ENCODE results near the gene OR10P1.
"Not testable (repeated sequence)": the region's sequence is repeated elsewhere in the genome, so short reads cannot be mapped to it uniquely, and the experiment has no call there.

OR10P1 gene

DNA sequence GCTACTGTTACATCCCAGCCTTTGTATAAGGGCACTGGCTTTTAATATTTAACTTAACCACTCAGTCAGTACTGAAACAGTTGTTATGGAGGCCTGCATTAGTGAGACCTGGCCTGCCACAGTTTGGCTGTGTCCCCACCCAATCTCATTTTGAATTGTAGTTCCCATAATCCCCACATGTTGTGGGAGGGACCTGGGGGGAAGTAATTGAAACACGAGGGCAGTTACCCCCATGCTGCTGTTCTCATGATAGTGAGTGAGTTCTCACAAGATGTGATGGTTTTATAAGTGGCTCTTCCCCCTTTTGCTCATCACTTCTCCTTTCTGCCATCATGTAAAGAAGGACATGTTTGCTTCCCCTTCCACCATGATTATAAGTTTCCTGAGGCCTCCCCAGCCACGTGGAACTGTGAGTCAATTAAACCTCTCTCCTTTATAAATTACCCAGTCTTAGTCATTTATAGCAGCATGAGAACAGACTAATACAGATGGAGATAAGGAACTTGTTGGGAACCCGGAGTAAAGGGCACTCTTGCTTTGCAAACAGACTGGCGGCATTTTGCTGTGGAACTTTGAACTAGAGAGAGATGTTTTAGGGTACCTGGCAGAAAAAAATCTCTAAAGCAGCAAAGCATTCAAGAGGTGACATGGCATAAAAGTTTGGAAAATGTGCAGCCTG is 14.1 kb downstream of the OR10P1 start:
- DNase-seq (ENCODE audit: low read depth, low spot score); H3K27ac ChIP-seq: not testable (repeated sequence)

DNA sequence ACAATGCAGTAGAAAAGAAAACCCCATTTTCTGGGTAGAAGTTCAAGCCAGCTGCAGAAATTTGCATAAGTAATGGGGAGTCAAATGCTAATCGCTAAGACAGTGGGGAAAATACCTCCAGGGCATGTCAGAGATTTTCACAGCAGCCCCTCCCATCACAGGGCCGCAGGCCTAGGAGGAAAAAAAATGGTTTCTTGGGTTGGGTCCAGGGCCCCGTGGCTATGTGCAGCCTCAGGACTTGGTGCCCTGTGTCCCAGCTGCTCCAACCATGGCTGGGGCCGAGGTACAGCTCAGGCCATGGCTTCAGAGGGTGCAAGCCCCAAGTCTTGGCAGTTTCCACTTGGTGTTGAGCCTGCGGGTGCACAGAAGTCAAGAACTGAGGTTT is 14.6 kb downstream of the OR10P1 start:
- no peak overlapping the region for H3K27ac ChIP-seq
- no peak for DNase-seq (ENCODE audit: low read depth, low spot score)

DNA sequence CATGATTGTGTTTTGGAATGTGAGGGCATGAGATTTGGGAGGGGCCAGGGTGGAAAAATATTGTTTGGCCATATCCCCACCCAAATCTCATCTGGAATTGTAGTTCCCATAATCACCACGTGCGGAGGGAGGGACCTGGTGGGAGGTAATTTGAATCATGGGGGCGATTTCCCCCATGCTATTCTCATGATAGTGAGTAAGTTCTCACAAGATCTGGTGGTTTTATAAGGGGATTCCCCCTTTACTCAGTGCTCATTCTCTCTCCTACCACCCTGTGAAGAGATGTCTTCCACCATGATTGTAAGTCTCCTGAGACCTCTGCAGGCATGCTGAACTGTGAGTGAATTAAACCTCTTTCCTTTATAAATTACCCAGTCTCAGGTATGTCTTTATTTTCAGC is 15.7 kb downstream of the OR10P1 start:
- DNase-seq (ENCODE audit: low read depth, low spot score): no peak
- H3K27ac ChIP-seq: no peak overlapping the region

- no peak overlapping the region for H3K27ac ChIP-seq
- no peak for DNase-seq (ENCODE audit: low read depth, low spot score)
Measured at GRCh38 chr12:55653031-55653430, 16.3 kb downstream of the OR10P1 start.

- no peak for DNase-seq (ENCODE audit: low read depth, low spot score)
- H3K27ac ChIP-seq: no peak overlapping the region
Measured at GRCh38 chr12:55654511-55655214, 18.0 kb downstream of the OR10P1 start.

GRCh38 chr12:55657212-55657611 is 20.5 kb downstream of the OR10P1 start:
- H3K27ac ChIP-seq: no peak overlapping the region
- DNase-seq (ENCODE audit: low read depth, low spot score): no peak

GRCh38 chr12:55658212-55658611 is 21.5 kb downstream of the OR10P1 start:
- no peak for DNase-seq (ENCODE audit: low read depth, low spot score)
- H3K27ac ChIP-seq: no peak overlapping the region

GRCh38 chr12:55658635-55659391 is 22.1 kb downstream of the OR10P1 start:
- DNase-seq (ENCODE audit: low read depth, low spot score): no peak

GRCh38 chr12:55659486-55660385 is 23.0 kb downstream of the OR10P1 start:
- no peak for DNase-seq (ENCODE audit: low read depth, low spot score)
- no peak overlapping the region for H3K27ac ChIP-seq

More at GRCh38 chr12:55658635-55659391, 22.1 kb downstream of the OR10P1 start:
- H3K27ac ChIP-seq: no peak overlapping the region

DNA sequence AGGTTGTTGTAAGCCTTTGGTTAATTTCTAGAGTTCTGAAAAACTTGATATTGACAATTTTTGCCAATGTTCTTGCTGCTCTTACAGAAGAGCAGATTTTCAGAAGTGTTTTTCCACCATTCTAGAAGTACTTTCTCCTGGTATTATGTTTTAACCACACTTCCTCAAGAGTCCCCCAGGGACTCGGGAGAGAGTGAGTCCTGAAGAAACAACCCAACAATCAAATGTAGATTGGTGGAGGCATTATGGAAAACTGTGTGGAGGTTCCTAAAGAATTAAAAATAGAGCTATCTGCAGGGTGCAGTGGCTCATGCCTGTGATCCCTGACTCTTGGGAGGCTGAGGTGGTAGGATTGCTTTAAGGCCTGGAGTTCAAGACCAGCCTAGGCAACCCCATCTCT is 26.7 kb downstream of the OR10P1 start:
- no peak for DNase-seq (ENCODE audit: low read depth, low spot score)
- no peak overlapping the region for H3K27ac ChIP-seq

GRCh38 chr12:55664826-55665225 is 28.1 kb downstream of the OR10P1 start:
- DNase-seq (ENCODE audit: low read depth, low spot score): no peak
- no peak overlapping the region for H3K27ac ChIP-seq

- DNase-seq (ENCODE audit: low read depth, low spot score): no peak
Measured at GRCh38 chr12:55666508-55666907, 29.8 kb downstream of the OR10P1 start.

DNA sequence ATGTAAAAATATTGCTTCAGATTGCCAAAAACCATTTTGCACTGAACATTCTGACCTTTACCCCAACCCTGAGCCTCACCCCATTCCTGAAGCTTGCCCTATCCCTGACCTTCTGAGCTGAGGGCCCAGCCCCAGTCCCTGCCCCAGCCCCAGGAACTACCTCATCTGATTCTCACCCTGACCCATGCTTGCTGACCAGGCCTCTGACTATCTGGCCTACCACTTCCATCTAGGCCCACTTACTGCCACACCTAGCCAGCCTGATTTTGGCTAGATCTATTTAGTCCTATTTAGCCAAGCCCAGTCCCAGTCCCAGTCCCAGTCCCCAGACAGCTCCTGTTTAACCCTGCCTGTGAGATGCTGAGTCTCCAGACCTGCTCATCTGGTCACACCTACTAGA is 33.6 kb downstream of the OR10P1 start:
- H3K27ac ChIP-seq: no peak overlapping the region
- no peak for DNase-seq (ENCODE audit: low read depth, low spot score)

More at GRCh38 chr12:55666508-55666907, 29.8 kb downstream of the OR10P1 start:
- H3K27ac ChIP-seq: no peak overlapping the region

GRCh38 chr12:55671746-55672145 is 35.1 kb downstream of the OR10P1 start:
- DNase-seq (ENCODE audit: low read depth, low spot score): no peak
- no peak overlapping the region for H3K27ac ChIP-seq

DNA sequence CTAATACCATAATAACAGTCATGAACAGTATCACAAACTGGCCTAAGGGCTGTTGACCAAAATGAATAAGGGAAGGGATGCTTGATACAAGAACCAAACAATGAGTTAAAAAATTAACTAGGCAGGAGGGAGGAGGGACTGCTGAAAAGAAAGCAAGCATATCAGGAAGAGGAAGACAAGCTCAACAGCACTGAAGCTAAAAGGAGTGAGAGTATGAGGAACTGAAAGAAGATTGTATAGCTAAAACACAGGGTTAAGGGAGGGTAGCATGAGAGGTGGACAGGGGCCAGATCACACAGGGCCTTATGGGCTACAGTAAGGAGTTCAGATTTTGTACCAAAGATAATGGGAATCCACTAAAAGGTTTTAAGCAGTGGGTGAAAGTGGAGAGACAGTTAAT is 36.9 kb downstream of the OR10P1 start:
- DNase-seq (ENCODE audit: low read depth, low spot score): no peak
- no peak overlapping the region for H3K27ac ChIP-seq

GRCh38 chr12:55675666-55676065 is 39.0 kb downstream of the OR10P1 start:
- no peak overlapping the region for H3K27ac ChIP-seq
- no peak for DNase-seq (ENCODE audit: low read depth, low spot score)

DNA sequence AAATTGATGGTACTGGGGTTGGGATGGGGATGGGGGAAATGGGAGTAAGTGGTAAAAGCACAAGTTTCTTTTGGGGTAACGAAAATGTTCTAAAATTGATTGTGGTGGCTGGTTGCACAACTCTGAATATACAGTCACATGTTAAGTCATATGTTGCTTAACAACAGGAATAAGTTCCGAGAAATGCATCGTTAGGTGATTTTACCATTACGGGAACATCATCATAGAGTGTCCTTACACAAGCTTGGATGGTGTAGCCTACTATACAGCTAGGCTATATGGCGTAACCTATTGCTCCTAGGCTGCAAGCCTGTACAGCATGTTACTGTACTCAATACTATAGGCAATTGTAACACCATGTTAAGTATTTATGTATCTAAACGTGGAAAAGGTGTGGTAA is 40.0 kb downstream of the OR10P1 start:
- H3K27ac ChIP-seq: no peak overlapping the region
- no peak for DNase-seq (ENCODE audit: low read depth, low spot score)

GRCh38 chr12:55679691-55680090 is 43.0 kb downstream of the OR10P1 start:
- no peak overlapping the region for H3K27ac ChIP-seq
- DNase-seq (ENCODE audit: low read depth, low spot score): no peak

- no peak for DNase-seq (ENCODE audit: low read depth, low spot score)
- no peak overlapping the region for H3K27ac ChIP-seq
Measured at GRCh38 chr12:55681142-55682077, 44.7 kb downstream of the OR10P1 start.

Measured in epithelial cell of prostate (primary cell).